ENCODE measurements around the gene CDH11.

CDH11 gene

DNA sequence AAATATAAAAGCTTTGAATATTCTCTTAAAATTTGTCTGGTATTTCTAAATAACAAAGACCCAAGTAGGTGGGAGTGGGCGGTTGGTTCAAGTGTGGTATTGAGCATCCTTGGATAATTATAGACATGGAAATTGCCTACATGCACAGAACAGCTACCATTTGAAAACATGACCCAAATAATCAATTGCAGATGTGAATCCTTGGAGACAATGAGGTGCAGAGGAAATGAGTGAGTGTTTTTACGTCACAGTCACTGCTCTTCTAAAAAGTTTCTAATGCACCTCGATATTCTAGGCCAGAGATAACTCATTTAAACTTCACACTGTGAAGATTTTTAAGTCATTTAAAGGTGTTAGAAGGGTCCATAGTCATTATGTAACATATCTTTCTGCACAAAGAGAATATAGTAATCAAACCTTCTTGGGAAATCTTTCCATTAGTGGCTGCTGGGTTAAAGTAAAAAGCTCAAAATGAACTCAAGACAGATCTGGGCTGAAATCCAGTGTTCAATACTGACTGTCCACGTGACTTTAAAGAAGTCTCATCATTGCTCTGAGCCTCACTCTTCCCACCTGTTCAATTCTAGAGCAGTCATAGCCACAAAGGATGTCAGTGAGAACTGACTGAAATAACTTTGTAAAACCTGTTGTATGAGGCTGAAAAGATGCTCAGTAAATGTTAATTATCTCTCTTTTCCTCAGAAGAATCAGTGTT is 144.5 kb downstream of the CDH11 start:
- DNase-seq (ENCODE audit: low read depth), result no peak

GRCh38 chr16:64975821-64976220 is 146.0 kb downstream of the CDH11 start:
- DNase-seq (ENCODE audit: low read depth), result no peak

DNA sequence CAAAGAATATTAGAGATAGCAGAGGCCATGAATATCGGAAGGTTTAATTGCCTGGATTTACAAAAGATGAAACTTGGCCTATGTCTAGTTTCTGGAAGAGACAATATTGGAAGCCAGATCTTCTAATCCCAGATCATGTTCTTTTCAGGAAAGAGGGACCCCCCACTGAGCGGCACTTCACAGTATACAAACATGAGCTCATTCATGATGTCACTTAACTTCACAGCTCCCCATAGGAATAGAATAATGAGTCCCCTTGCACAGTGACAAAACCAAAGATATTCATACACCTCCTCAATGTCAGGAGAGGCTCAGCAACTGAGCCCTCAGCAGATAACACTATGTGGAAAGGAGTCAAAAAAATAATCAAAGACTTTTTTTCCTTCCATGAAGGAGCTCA is 147.5 kb downstream of the CDH11 start:
- DNase-seq (ENCODE audit: low read depth), result no peak

DNA sequence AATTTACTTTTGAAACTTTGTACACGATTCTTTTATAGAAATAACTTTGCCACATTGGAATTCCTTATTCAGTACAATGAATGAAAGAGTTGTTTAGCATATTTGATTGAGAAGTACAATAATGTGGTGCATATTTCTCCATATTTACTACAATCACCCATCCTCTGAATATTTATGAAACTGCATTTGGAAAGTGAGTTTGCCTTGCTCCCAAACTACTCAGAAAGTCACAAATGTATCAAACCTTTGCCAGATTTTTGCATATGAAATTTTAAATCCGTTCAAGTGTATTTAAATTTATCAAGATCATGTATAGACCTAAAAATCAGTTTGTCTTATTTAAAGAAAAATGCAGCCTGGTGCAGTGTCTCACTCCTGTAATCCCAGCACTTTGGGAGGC is 148.7 kb downstream of the CDH11 start:
- no peak for DNase-seq (ENCODE audit: low read depth)

DNA sequence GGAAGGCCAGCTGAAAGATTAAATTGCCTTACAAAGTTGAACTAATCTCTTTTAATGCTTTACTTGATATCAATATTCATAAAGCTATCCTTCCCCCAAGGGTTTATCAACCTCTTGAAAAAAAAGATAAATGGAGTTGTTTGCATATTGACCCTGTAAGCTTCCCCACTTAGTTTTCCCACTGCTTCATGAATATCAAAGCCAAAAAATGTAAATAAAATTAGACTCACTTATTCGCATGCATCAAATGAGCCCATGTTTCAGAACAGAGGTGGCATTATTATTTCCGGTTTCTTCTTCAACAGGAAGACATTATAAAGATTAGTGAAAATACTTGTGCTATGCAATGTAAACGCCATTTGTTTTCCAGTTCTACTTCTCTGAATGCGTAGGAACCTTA is 150.7 kb downstream of the CDH11 start:
- no peak for DNase-seq (ENCODE audit: low read depth)

DNA sequence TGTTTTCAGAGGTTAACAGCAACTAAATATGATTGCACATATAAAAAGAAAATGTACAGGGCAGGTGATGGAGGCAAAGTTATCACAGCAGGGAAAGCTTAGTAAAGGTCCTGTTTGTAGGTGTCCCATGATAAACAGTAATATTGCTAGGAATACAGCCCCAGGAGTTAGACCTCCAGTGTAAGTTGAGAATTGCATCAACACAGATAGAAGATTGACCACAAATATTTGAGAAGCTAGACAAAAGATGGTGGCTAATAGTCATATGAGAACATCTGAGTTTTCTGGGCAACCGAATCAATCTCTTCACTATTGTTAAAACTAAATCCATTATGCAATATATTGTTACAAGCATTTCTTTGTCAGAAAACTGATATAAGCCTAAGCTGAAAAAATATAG is 152.6 kb downstream of the CDH11 start:
- DNase-seq (ENCODE audit: low read depth), result no peak

- no peak for DNase-seq (ENCODE audit: low read depth)
Measured at GRCh38 chr16:64968539-64968938, 153.3 kb downstream of the CDH11 start.

- no peak for DNase-seq (ENCODE audit: low read depth)
Measured at GRCh38 chr16:64964126-64964540, 157.7 kb downstream of the CDH11 start.

DNA sequence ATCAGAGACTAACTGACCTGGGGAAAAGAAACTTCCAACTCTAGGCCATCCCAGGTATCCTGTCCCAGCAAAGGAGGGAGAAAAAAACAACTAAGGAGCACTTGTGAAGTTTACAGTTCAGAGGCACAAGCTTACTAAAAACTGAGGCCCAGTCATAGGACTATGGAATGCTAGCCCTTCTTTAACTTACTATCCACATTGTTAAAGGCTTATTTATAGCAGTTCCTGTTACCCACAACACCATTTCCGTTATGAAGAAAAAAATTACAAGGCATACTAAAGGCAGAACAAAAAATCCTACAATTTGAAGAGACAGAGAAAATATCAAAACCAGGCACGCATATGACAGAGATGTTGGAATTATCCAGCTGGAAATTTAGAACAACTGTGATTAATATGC is 159.1 kb downstream of the CDH11 start:
- no peak for DNase-seq (ENCODE audit: low read depth)

DNA sequence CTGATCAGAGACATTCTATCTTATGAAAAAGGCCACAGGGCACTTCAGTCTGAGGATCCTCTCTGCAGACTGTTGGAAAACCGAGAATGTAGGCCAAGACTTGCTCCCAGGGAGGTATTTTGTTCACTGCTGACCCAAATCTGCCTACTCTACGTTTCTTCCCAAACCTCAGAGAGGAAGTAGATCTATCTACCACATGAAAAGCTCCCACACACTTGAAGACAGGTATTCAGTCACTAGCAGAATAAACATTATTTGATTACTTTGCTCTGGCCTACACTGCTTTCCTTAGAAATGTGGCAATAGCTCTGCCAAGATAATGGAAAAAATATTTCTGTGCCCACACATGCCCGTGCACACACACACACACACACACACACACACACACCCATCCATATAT is 164.6 kb downstream of the CDH11 start:
- no peak for DNase-seq (ENCODE audit: low read depth)

DNA sequence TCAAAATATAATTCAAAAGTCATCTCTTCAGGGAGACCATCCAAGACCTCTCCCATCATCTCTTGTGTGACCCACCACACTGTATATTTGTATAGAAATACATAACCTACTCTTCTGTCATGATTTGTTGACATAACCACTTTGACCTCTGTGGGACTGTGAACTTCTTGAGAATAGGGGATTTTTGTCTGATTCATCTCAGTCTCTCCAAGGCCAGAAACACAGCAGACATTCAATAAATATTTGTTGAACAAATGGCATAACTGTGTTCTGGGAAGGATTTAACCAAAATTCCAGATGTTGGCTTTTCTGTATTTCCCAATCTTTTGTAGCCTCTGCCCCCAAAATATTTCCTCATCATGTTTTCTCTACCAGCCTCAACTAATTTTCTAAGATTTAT is 169.7 kb downstream of the CDH11 start:
- no peak for DNase-seq (ENCODE audit: low read depth)

- DNase-seq (ENCODE audit: low read depth), result no peak
Measured at GRCh38 chr16:64951193-64951592, 170.7 kb downstream of the CDH11 start.

DNA sequence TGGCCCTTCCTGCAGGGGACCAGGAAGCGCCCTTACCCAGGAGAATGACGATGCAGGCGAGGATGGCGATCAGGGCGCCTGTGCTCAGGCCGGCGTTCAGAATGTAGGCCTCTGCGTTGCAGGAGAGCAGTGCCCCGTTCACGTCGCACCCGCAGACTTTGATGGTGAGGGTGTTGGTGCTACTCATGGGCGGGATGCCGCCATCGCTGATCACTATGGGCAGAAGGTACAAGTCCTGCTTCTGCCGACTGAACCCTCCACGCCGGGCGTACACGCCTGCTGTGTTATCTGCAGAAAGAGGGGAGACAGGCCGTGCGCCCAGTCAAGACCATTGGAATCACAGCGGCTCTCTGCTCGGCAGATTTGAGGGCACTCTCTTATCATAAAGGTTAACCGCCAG is 171.1 kb downstream of the CDH11 start:
- no peak for DNase-seq (ENCODE audit: low read depth)

GRCh38 chr16:64950262-64950661 is 171.6 kb downstream of the CDH11 start:
- no peak for DNase-seq (ENCODE audit: low read depth)

- DNase-seq (ENCODE audit: low read depth), result no peak
Measured at GRCh38 chr16:64948056-64948455, 173.8 kb downstream of the CDH11 start.

DNA sequence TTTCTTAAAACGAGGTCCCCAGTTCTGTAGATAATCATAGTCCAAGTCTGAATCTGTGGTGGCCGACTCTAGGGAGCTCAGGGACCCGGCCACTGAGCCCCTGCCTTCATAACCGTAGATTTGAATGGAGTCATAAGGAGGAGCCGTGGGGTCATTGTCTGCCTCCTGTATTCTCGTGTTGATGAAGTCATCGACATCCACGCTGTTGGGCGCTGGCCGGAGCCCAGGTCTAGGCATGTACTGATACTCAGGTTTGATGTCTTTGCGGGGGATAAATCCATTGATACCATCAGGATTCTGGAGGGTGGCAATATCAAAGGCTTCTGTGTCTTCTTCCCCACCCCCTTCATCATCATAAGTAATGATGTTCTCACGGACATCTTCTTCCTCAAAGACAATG is 174.2 kb downstream of the CDH11 start:
- DNase-seq (ENCODE audit: low read depth), result no peak

- DNase-seq (ENCODE audit: low read depth), result no peak
Measured at GRCh38 chr16:64933885-64934284, 188.0 kb downstream of the CDH11 start.

DNA sequence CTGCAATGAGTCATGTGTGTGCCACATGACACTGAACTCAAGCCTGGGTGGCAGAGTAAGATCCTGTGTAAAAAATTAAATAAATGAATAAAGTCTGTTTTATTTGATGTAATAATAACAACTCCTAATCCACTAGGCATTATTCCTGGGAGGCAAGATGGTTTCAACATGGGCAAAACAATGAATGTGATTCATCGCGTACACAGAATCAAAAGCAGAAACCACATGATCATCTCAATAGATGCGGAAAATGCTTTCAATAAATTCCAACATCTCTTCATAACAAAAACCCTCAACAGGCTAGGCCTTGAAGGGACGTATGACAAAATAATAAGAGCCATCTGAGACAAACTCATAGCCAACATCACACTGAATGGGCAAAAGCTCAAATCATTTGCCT is 195.4 kb downstream of the CDH11 start:
- no peak for DNase-seq (ENCODE audit: low read depth)

- DNase-seq (ENCODE audit: low read depth), result no peak
Measured at GRCh38 chr16:64925166-64925565, 196.7 kb downstream of the CDH11 start.

- DNase-seq (ENCODE audit: low read depth), result no peak
Measured at GRCh38 chr16:64924086-64924485, 197.8 kb downstream of the CDH11 start.

- no peak for DNase-seq (ENCODE audit: low read depth)
Measured at GRCh38 chr16:64919929-64920607, 201.8 kb downstream of the CDH11 start.

DNA sequence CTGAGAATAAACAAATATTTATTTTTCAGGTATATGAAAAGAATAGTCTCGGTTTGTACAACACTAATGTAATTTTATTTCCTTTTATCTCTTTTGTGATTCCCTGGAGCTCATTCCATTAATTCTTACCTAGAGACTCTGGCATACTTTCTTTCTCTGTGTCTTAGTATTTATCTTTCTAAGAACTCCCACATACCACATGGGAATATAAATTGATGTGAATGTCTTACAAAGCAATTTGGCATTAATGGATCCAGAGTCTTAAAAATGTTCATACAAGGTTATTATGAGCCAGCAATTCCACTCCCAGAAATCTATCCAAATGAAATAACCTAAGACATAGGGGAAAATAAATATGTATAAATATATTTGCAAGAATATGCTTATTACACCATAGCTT is 202.7 kb downstream of the CDH11 start:
- no peak for DNase-seq (ENCODE audit: low read depth)

- DNase-seq (ENCODE audit: low read depth), result no peak
Measured at GRCh38 chr16:64916051-64916450, 205.8 kb downstream of the CDH11 start.

DNA sequence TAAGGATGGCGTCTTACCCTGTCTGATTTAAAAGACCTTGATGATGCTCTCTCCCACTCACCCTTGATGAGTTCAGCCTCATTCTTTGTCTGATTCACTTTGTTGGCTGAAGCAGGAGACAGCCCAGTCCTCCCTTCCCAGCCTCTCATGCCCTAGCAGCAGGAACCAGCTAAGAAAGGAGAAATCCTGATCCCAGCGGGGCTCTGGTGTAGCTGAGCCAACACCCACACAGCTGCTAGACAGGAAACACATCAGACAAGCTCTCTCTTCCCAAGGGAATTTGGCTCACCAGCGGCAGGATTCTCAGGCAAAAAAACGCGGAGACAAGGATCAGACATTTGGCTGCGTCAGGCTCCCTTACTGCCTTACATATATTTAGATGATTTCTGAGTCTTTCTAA is 211.5 kb downstream of the CDH11 start:
- no peak for DNase-seq (ENCODE audit: low read depth)
